HG02981 (cell line): Measurements from ENCODE around the gene ESRRA.
A peak's percentile ranks its signal among the peaks of the same experiment; 100 is the strongest.

Experiments
- ATAC-seq: cut with Tn5 transposase; IDR thresholded peaks from one replicate; pipeline ENCODE4 v1.9.1; 2021; ENCODE audit warnings: mild to moderate bottlenecking, moderate library complexity; ENCODE audit not compliant: unreplicated experiment

Gene ESRRA

DNA sequence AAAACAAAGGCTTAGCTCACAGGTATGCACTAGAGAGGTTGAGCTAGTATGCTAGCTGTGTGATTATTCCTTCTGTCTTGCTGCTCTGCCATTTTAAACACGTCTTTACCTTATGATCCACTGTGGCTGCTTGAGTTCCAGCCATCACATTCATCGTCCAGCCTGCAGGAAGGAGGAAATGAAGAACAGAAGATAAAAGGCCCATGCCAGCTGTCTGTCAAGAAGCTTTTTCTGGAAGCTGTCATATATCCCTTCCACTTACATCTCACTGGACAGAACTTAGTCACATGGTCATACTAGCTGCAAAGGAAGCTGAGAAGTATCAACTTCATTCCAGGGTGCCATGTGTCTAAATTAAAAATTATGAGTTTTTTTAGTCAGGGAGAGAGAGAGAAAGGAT, 22.1 kb downstream of the ESRRA start:
- no peak for ATAC-seq

DNA sequence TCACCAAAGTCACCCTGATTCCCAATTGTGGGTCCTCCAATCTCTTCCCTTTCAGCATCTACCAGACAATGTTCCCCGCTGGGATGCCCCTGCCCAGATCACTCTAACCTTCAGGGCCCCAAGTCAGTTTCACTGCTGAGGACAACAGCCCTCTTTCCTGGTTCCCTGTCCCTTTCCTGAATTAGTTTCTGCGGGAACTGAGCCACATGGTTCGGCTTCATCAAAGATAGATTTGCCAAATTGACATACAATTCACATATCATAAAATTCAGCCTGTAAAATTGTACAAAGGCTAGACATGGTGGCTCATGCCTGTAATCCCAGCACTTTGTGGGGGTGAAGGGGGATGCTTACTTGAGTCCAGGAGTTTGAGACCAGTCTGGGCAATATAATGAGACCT, 22.7 kb downstream of the ESRRA start:
- no peak for ATAC-seq

GRCh38 chr11:64330888-64331287, 25.6 kb downstream of the ESRRA start:
- ATAC-seq: no peak

- ATAC-seq: peak; percentile 53
These were observed 26.4 kb downstream of the ESRRA start for GRCh38 chr11:64331569-64332371.

GRCh38 chr11:64333556-64333955, 28.2 kb downstream of the ESRRA start:
- no peak for ATAC-seq

GRCh38 chr11:64334764-64335735, 29.7 kb downstream of the ESRRA start:
- ATAC-seq: peak; percentile 75

GRCh38 chr11:64337538-64338249, 32.4 kb downstream of the ESRRA start:
- no peak for ATAC-seq

GRCh38 chr11:64338716-64339115, 33.4 kb downstream of the ESRRA start:
- no peak for ATAC-seq

GRCh38 chr11:64339286-64339685, 34.0 kb downstream of the ESRRA start:
- ATAC-seq: no peak

DNA sequence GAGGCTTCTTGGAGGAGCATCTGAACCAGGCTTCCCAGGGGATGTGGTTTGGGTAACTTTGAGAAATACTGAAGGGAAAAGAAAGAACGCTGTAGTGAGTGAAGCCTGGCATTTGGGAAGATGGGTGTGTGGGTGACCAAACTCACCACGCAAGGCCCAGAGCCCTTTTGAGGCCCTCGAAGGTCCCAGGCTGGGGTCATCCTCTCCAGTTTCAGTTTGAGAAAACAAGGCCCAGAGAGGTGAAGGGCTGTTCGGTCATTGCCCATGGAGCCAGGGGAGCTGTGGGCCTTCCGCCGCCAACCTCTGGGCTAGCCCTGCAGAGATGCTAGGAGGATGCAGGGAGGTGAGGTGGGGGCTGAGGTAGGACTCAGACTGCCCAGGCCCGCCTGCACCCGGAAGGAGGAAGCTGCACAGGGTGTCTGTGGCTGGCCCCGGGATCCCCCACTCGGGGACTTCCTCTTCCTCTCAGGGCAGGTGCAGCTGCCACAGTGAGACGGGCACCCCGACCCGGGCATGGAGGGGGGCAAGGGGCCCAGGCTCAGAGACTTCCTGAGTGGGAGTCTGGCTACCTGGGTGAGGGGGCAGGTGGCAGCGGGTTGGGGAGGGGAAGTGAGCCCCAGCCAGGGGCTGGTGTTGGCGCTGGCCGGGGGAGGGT, 34.6 kb downstream of the ESRRA start, which contains the start of gene CCDC88B:
Gene CCDC88B, plus strand, starts transcription at position 451 of the 655 bp plus-strand sequence. Its CDS starts 63 bp downstream, at position 514.
- ATAC-seq: peak; percentile 41

DNA sequence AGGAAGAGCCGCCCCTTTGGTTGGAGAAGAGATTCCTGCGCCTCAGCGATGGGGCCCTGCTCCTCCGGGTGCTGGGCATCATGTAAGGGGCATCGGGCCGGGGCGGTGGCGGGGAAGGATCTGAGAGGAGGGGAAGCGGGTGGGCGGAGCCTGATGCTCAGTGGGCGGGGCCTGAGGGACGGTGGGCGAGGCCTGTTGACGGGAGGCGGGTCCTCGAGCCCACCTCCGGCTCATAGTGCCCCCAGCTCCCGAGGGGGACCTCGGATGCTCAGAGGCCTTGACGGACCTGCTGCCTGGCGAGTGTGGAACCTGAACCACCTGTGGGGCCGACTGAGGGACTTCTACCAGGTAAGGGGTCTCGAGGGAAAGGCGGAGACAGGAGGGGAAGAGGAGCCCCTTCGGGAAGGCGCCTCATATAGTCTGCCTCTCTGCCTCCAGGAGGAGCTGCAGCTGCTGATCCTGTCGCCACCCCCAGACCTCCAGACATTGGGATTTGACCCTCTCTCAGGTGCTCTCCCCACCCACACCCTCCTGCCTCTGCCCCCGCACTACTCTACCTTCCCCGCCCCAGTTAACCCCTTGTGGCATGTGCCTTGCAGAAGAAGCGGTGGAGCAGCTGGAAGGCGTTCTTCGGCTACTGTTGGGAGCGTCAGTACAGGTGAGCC, 35.5 kb downstream of the ESRRA start:
- ATAC-seq: peak; percentile 29

DNA sequence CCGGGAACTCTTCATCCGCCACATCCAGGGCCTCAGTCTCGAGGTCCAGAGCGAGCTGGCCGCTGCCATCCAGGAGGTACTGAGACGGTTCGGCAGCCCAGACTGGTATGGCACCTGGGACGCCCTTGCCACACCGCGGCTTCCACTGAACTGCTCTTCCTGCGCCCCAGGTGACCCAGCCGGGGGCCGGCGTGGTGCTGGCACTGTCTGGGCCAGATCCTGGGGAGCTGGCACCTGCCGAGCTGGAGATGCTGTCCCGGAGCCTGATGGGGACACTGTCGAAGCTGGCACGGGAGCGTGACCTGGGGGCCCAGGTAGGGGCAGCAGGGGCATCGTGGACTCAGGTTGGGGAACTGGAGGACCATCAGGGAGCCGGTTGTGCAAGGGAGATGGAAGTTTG, 36.1 kb downstream of the ESRRA start:
- ATAC-seq: no peak

- ATAC-seq: peak; percentile 47
These were observed 36.8 kb downstream of the ESRRA start for GRCh38 chr11:64341851-64342791.

DNA sequence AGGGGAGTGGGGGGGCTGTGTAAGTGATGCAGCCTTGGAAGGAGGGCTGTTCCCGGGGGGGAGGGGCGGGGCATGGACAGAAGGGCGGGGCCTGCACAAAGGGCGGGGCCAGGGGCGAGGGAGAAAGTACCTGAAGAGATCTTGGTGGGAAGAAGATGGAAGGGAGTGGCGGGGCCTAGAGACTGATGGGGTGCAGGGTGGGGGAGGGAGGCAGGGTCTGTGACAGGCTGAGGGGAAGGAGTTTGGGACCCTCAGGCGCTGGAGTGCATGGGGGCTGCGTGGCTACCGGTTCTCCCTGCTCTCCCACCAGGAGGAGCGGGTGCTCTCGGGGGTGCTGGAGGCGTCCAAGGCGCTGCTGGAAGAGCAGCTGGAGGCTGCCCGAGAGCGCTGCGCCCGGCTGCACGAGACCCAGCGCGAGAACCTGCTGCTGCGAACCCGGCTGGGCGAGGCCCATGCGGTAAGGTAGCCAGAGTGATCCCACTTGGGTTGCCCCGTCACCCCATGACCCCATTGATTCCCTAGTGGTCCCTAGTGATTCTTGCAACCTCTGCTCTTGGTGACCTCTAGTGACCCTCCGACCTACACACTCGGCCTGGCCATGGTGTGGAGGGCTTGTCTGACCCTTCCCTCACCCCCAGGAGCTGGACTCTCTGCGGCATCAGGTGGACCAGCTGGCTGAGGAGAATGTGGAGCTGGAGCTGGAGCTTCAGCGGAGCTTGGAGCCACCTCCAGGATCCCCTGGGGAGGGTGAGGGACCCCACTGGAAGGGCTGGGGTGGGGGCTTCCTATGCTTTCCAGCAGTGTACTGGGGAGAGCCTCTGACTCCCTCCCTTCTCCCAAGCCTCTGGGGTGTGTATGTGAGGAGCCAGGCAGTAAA, 37.8 kb downstream of the ESRRA start:
- ATAC-seq: no peak

- ATAC-seq: no peak
These were observed 38.6 kb downstream of the ESRRA start for GRCh38 chr11:64343767-64344559.

DNA sequence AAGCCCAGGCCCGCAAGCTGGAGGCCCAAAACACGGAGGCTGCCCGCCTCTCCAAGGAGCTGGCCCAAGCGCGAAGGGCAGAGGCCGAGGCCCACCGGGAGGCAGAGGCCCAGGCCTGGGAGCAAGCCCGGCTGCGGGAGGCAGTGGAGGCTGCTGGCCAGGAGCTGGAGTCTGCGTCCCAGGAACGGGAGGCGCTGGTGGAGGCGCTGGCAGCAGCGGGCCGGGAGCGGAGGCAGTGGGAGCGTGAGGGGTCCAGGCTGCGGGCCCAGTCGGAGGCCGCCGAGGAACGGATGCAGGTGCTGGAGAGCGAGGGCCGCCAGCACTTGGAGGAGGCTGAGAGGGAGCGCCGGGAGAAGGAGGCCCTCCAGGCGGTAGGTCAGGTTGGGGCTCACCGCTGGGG, 39.5 kb downstream of the ESRRA start:
- ATAC-seq: no peak
